Fibroblast of the aortic adventitia (primary cell): Measurements from ENCODE around the gene FAT2. TPM values are rescaled to one million over a fixed set of nuclear protein-coding genes. Genes with fewer than 3 reads are reported as not detected.
A peak's percentile ranks its signal among the peaks of the same experiment; 100 is the strongest.

Experiments
- DNase-seq: peaks from one replicate; pipeline ENCODE4 v3.0.0-alpha.2; 2010; ENCODE audit warnings: low read depth
- H3K4me3 ChIP-seq: 2 replicates; pipeline ENCODE4 v1.5.1; 2011; ENCODE audit warnings: low read depth, mild to moderate bottlenecking, control low read depth, low read length, moderate library complexity
- total RNA-seq: library from RNA; depleted of rRNA; stranded (reverse); fragments of >200 nt; gene quantifications from 2 replicates; pipeline ENCODE4 v1.2.3, GENCODE V29; 2012; ENCODE audit warnings: low replicate concordance
- TF ChIP-seq, protein P1 (sequence below): IDR thresholded peaks from 2 replicates; pipeline ENCODE4 v1.5.1; 2011; ENCODE audit warnings: mild to moderate bottlenecking, low read length, control low read depth, inconsistent platforms; ENCODE audit not compliant: insufficient read depth

The FAT2 gene
- total RNA-seq, 1 donor, result not detected

DNA sequence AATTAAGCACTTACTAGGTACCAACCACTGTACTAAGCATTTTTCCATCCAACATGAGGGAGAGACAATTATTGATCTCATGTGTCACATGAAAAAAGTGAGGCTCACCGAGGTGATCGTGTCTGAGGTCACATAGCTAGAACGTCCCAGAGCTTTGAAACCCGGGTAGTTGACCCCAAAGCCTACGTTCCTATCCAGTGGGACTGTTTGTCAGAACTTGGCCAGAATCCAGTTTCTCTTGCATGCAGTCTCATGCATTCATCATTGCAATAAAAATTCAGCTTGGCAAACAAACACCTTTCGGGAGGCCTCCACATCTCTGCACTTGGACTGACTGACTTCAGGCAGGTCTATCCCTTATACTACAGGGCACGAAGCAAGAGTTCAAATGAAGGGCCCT, 23.4 kb upstream of the FAT2 start:
- DNase-seq, result no peak
- H3K4me3 ChIP-seq, result no peak overlapping the region
- TF ChIP-seq, protein P1, sequence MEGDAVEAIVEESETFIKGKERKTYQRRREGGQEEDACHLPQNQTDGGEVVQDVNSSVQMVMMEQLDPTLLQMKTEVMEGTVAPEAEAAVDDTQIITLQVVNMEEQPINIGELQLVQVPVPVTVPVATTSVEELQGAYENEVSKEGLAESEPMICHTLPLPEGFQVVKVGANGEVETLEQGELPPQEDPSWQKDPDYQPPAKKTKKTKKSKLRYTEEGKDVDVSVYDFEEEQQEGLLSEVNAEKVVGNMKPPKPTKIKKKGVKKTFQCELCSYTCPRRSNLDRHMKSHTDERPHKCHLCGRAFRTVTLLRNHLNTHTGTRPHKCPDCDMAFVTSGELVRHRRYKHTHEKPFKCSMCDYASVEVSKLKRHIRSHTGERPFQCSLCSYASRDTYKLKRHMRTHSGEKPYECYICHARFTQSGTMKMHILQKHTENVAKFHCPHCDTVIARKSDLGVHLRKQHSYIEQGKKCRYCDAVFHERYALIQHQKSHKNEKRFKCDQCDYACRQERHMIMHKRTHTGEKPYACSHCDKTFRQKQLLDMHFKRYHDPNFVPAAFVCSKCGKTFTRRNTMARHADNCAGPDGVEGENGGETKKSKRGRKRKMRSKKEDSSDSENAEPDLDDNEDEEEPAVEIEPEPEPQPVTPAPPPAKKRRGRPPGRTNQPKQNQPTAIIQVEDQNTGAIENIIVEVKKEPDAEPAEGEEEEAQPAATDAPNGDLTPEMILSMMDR, result no peak

DNA sequence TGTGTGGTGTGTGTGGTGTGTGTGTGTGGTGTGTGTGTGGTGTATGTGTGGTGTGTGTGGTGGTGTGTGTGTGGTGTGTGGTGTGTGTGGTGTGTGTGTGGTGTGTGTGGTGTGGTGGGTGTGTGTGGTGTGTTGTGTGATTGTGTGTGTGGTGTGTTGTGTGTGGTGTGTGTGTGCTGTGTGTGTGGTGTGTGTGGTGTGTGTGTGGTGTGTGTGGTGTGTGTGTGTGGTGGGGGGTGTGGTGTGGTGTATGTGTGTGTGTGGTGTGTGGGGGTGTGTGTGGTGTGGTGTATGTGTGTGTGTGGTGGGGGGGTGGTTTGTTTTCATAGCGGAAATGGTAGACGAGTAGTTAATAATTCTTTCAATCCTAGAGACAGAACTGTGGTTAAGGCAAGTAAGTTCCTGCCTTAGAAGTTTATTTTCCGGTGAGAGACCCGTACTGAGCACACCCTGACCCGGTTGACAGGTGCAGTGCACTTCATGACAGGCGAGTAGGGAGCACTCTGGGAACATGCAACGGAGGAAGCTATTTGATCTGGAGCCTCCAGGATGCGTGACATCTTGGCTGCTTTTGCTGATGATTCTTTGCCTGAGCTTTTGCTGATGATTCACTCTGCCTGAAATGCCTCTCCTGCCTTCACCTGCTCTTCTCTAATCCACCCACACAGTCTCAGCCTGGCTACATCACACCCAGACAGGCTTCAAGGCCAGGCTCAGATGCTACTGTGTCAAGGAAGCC, 21.7 kb upstream of the FAT2 start:
- no peak overlapping the region for H3K4me3 ChIP-seq
- TF ChIP-seq, protein P1, result no peak
- no peak for DNase-seq

DNA sequence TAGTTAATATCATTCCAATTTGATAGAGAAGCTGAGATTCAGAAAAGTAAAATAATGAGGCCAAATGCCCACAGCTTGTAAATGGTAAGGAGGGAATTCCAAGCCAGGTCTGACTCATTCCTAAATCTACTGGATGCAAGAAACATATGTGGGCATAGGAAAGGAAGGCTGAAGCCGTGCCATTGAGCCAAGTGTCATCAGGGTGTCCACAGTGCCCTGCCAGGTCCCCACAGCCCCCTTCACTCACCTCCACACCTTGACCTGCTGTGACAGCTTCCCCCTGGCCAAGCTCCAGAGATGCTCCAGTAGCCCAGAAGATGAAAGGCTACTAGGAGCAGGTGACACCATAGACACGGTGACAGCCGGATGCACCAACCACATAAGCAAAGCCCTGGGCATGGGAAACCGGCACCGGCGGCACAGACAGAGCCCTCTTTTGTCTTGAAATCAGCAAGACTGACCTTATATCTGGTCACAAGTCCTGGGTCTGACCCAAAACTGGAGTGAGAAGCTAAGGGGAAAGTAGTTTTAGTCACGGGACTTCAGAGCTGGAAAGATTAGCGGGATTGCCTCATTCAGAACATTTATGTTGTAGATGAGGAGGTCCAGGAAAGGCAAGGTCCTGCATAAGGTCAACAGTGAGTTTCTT, 20.1 kb upstream of the FAT2 start:
- TF ChIP-seq, protein P1, result no peak
- DNase-seq, result no peak
- H3K4me3 ChIP-seq, result no peak overlapping the region

DNA sequence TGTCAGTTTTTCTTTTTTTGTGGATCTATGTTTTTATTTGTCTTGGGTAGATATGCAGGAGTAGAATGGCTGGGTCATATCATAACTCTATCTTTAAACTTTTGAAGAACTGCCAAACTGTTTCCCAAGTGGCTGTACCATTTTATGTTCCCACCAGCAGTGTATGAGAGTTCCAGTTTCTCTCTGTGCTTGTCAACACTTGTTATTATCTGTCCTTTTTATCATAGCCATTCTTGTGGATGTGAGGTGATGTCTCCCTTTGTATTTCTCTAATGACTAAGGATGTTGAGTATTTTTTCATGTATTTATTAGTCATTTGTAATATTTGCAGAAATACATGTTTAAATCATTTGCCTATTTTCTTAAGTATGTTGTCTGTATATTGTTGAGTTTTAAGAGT, 17.4 kb upstream of the FAT2 start:
- no peak overlapping the region for H3K4me3 ChIP-seq
- DNase-seq, result no peak
- TF ChIP-seq, protein P1, result no peak

DNA sequence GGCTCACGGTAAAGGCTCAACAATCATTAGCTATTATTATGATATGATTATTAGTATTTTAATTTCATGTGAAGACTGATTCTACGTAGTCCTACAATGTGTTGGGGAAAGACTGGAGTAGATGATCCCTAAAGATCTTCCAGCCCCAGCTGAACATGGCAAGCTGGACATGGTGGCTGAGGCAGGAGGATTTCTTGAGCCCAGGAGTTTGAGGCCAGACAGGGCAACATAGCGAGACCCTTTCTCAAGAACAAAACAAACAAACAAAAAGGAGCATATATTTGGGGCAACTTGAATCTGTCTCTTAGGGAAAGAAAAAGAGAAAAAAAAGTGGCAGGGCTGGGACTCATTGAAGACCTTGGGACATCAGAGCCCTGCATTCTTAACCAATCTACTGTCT, 16.2 kb upstream of the FAT2 start:
- no peak overlapping the region for H3K4me3 ChIP-seq
- no peak for DNase-seq
- TF ChIP-seq, protein P1, result no peak

DNA sequence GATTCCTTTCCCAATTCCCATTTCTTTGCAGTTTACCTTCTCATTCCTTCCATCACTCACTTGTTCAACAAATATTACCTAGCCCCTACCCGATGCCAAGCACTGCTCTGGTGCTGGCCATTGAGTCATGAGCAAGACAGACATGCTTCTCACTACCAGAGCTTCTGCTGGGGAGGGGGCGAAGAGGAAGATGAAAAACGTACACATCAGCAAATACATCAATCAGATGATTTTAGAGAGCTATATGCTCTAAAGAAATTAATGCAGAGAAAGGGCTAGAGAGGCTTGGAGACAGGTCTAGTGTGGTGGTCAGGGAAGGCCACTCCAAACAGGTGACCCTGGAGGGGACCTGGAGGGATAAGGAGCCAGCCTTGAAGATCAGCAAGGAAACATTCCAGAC, 14.4 kb upstream of the FAT2 start:
- DNase-seq, result no peak
- H3K4me3 ChIP-seq, result no peak overlapping the region
- TF ChIP-seq, protein P1, result no peak

DNA sequence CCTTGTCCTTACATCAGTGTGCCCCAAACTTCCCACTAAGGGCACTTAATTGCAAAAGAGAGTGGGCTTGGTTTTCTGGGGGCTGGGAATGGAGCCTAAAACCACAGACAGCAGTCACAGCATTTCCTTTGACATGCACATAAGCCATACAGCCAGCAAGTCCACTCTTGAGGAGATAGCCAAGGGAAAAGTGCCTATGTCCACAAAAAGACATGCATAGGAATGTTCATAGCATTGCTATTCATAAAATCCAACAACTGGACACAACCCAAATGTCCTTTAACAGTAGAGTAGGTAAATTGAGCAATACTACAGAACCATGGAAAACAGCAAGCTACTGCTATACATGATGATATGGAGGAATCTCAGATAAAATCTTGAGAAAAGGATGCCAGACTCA, 11.7 kb upstream of the FAT2 start:
- no peak overlapping the region for H3K4me3 ChIP-seq
- DNase-seq, result peak; percentile 45
- TF ChIP-seq, protein P1, result no peak
